Measurements from ENCODE around the gene CBR3.

CBR3 gene

DNA sequence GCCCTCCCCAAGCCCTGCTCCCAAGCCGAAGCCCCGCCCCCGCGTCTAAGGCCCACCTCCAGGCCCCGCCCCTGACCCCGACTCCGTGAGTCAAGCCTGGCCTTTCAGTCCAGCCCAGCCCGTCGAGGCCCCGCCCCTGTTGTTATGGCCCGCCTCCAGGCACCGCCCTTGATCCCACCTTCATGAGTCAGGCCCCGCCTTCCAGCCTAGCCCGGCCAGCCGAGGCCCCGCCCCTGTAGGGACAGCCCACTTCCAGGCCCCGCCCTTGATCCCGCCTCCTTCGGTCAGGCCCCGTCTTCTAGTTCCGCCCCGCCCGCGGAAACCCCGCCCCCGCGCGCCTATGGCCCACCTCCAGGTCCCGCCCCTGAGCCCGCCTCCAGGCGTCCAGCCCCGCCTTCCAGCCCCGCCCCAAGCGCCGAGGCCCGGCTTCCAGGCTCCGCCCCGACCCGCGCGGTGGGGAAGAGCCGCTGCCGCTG is 21.5 kb downstream of the CBR3 start:
- H3K9me3 ChIP-seq = no peaks in the 10 kb centered on the region
- H4K20me1 ChIP-seq = no peaks in the 10 kb centered on the region
- H3K27me3 ChIP-seq = no peaks in the 10 kb centered on the region
- TF ChIP-seq Cebpa-rat (IDR thresholded peaks at IDR 0.05) = no peak
- peak overlapping the region; percentile 98 for H3K4me3 ChIP-seq
- peak overlapping the region; percentile 99 for H3K4me2 ChIP-seq
- peak overlapping the region; percentile 84 for H3K27ac ChIP-seq
- H3K9ac ChIP-seq = peak overlapping the region; percentile 90
- H3K4me1 ChIP-seq = peaks cover 18% of the 10 kb centered on the region
- no peaks in the 10 kb centered on the region for H3K36me3 ChIP-seq

DNA sequence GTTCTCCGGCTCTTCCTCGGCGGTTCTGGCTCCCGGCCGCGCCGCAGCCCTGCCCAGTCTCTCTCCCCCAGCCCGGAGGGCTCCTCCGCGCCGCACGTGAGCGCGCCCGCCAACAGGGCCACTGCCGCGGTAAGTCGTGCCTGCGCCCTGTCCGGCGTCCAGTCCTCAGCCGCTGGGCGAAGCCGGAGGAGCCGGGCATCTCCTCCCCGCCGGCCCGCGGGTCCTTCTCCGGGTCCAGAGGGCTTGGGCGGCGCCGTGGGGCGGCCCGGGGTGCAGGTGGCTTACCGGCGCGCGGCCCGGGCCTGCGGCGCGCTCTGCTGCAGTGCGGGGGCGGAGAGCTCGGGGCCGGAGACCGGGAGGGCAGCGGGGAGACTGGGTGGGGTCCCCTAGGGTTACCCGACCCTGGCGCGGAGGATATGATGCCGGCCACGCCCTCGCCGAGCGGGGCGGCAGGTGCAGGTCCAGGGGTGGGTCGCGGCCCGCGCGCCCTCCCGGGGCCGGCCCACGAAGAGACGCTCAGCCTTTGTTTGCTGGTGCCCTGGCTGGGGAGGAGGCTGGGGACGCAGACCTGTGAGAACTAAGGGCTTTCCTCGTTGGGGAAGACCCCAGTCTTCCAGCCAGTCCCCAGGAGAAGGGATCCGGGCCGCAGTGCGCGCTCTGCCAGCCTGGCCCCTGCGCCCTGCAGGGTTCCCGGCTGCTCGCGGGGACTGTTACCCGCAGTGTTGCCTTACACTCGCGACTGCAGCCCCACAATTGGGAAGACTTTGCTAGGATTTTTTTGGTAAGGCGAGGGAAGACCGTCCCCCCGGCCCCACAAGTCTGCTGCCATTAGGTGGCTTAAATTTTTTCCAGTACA is 22.2 kb downstream of the CBR3 start, which contains the start of gene DOP1B:
Gene DOP1B (plus strand): TSS at position 10 of the 856 bp plus-strand sequence. CDS start 7,910 bp downstream, outside the sequence.
- peak within 1 kb of the TSS; percentile 98 for H3K4me3 ChIP-seq
- peak within 1 kb of the TSS; percentile 90 for H3K9ac ChIP-seq
- no peaks in the 10 kb centered on the region for H4K20me1 ChIP-seq
- TF ChIP-seq Cebpa-rat (IDR thresholded peaks at IDR 0.05) = no peak
- peaks cover 18% of the 10 kb centered on the region for H3K4me1 ChIP-seq
- H3K4me2 ChIP-seq = peak within 1 kb of the TSS; percentile 99
- no peaks in the 10 kb centered on the region for H3K27me3 ChIP-seq
- H3K36me3 ChIP-seq = no peaks in the 10 kb centered on the region
- H3K27ac ChIP-seq = peak within 1 kb of the TSS; percentile 84
- H3K9me3 ChIP-seq = no peaks in the 10 kb centered on the region

DNA sequence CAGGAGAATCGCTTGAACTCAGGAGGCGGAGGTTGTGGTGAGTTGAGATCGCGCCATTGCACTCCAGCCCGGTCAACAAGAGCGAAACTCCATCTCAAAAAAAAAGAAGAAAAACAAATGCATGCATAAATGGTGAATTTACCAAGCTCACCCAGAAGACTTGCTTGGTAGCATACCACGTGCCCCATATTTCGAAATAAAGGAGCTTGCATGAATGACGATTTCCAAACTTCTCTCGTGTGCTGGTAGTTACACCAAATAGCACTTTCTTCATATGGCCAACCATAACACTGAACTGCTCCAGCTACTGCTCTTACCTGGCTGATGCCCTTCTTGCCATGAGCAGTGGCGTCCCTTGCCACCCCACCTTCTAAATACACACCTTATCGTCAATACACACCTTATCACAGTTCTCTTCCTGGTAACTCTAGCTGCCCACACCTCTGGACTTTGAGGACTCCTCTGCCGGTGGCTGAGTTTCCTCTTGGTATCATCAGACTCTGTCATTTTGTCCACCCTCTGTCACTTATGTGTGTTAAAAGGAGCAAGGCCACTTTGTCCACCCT is 24.6 kb downstream of the CBR3 start:
- H3K4me2 ChIP-seq = no peak overlapping the region
- no peaks in the 10 kb centered on the region for H4K20me1 ChIP-seq
- H3K9ac ChIP-seq = no peak overlapping the region
- H3K4me3 ChIP-seq = no peak overlapping the region
- no peaks in the 10 kb centered on the region for H3K36me3 ChIP-seq
- no peaks in the 10 kb centered on the region for H3K9me3 ChIP-seq
- TF ChIP-seq Cebpa-rat (IDR thresholded peaks at IDR 0.05) = no peak
- H3K4me1 ChIP-seq = peaks cover 24% of the 10 kb centered on the region
- no peaks in the 10 kb centered on the region for H3K27me3 ChIP-seq
- no peak overlapping the region for H3K27ac ChIP-seq

DNA sequence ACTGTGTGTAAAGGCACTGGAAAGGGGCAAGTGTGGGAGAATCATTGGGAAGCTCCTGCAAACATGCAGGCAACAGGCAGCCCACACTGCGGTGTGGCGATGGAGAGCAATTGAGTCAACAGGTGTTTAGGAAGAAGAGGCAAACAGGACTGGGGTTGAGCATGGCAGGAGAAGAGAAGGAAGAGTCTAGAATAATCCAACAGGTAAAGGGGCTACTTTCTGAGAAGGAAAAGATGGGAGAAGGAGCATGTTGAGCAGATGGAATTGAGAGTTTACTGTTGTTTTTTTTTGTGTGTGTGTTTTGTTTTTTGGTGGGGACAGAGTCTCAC is 25.9 kb downstream of the CBR3 start:
- Histone ChIP-seq H3K4me3 (no peak overlapping the region), H3K36me3 (peaks cover 6% of the 10 kb centered on the region), H3K4me2 (no peak overlapping the region), H4K20me1 (no peaks in the 10 kb centered on the region), H3K4me1 (peaks cover 20% of the 10 kb centered on the region), H3K27ac (no peak overlapping the region), H3K9ac (no peak overlapping the region), H3K9me3 (no peaks in the 10 kb centered on the region), H3K27me3 (no peaks in the 10 kb centered on the region)
- TF ChIP-seq Cebpa-rat (IDR thresholded peaks at IDR 0.05) = no peak

DNA sequence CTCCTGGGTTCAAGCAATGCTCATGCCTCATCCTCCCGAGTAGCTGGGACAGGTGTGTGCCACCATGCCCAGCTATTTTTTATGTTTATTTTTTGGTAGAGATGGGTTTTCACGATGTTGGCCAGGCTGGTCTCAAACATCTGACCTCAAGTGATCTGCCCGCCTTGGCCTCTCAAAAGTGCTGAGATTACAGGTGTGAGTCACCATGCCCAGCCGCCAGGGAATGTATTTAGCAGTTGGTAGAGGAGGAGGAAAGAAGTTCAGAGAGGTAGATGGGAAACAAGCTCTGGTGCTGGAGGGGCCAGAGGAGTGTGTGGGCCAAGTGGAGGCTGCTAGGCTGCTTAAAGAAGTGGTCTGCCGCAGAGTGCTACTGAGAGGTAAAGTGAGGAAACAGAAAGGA is 27.8 kb downstream of the CBR3 start:
- H3K4me1 ChIP-seq = peaks cover 13% of the 10 kb centered on the region
- H3K9me3 ChIP-seq = no peaks in the 10 kb centered on the region
- H3K27ac ChIP-seq = no peak overlapping the region
- H3K36me3 ChIP-seq = peaks cover 23% of the 10 kb centered on the region
- no peak overlapping the region for H3K4me2 ChIP-seq
- TF ChIP-seq Cebpa-rat (IDR thresholded peaks at IDR 0.05) = no peak
- no peaks in the 10 kb centered on the region for H3K27me3 ChIP-seq
- H3K4me3 ChIP-seq = no peak overlapping the region
- H3K9ac ChIP-seq = no peak overlapping the region
- H4K20me1 ChIP-seq = no peaks in the 10 kb centered on the region

DNA sequence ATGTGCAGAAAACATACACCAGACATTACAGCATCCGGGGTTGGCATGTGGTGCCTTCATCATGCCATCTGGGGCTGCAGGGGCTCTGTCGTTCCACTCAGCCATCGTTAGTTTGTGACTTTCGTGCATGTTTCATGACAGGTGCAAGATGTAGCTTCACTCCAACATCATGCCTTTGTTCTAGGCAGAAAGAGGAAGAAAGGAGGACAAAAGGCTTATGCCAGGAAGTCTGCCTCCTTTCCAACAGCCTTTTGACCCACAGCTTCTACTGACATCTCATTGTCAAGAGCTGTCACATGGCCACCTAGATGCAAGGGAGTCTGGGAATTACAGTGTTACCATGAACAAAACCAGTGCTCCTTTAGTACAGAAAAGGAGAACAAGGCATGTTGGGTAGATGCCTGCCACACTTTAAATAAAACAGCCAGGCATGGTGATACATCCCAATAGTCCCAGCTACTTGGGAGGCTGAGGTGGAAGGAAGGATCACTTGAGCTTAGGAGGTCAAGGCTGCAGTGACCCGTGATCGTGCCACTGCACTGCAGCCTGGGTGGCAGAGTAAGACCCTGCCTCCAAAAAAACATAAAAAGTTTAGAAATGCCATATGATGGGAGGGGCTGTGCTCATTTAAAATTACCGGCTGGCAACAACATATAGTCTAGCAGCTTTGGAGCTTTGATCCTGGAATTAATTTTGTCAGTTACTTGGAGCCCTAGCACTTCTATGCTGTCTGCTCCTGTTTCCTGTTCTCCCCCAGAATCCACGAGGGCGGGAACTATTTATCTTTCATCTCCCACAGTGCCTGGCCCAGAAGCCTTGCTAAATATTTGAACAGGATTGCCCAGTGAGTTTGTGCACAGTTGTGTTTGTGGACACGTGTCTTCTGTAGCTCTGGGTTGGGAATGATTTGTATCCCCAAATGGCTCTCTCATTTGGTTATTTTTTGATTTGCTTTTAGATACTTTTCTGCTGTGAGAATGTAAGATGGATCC is 29.2 kb downstream of the CBR3 start:
- Histone ChIP-seq H3K9me3 (no peaks in the 10 kb centered on the region), H3K27ac (no peak overlapping the region), H3K4me2 (no peak overlapping the region), H3K27me3 (no peaks in the 10 kb centered on the region), H3K4me1 (peaks cover 6% of the 10 kb centered on the region; the same call in 1 of the 2 replicates), H3K4me3 (no peak overlapping the region), H3K9ac (no peak overlapping the region), H3K36me3 (peaks cover 35% of the 10 kb centered on the region), H4K20me1 (no peaks in the 10 kb centered on the region)
- no peak for TF ChIP-seq Cebpa-rat (IDR thresholded peaks at IDR 0.05)

DNA sequence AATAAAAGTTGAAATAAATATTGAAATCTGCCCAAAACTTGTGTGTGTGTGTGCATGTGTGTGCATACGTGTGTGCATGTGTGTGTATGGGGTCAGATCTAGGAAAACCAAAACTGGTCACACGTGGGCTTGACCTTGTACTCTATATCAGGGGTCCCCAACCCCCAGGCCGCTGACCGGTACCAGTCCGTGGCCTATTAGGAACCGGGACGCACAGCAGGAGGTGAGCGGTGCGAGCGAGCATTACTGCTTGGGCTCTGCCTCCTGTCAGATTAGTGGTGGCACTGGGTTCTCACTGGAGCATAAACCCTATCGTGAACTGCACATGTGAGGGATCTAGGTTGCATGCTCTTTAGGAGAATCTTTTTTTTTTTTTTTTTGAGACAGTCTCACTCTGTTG is 30.5 kb downstream of the CBR3 start:
- no peak overlapping the region for H3K4me3 ChIP-seq
- no peak overlapping the region for H3K4me2 ChIP-seq
- no peak overlapping the region for H3K9ac ChIP-seq
- H3K36me3 ChIP-seq = peaks cover 46% of the 10 kb centered on the region
- H3K9me3 ChIP-seq = no peaks in the 10 kb centered on the region
- no peaks in the 10 kb centered on the region for H3K27me3 ChIP-seq
- no peak overlapping the region for H3K27ac ChIP-seq
- H4K20me1 ChIP-seq = no peaks in the 10 kb centered on the region
- H3K4me1 ChIP-seq = peaks cover 6% of the 10 kb centered on the region; the same call in 1 of the 2 replicates
- TF ChIP-seq Cebpa-rat (IDR thresholded peaks at IDR 0.05) = no peak

DNA sequence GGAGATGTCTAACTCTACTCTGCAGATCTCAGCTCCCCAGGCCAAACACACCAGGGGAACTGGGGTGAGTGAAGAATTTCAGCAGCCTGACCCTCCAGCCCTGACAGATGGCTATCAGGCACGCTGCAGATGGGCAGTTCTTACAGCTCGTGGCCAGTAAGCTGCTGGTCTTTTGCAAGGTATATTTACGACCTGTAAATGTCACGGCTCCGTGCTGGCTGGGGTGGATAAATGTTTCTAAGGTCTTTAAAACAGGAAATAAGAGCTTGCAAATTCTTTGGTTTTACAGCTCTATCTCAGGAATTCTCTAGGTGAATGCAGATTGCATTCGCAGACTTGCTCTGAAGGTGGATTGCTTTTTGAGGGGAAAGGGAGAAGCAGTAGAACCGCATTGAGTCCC is 31.8 kb downstream of the CBR3 start:
- H3K27ac ChIP-seq = no peak overlapping the region
- peaks cover 46% of the 10 kb centered on the region for H3K36me3 ChIP-seq
- H4K20me1 ChIP-seq = no peaks in the 10 kb centered on the region
- peaks cover 6% of the 10 kb centered on the region; the same call in 1 of the 2 replicates for H3K4me1 ChIP-seq
- no peak for TF ChIP-seq Cebpa-rat (IDR thresholded peaks at IDR 0.05)
- no peaks in the 10 kb centered on the region for H3K9me3 ChIP-seq
- H3K27me3 ChIP-seq = no peaks in the 10 kb centered on the region
- no peak overlapping the region for H3K9ac ChIP-seq
- no peak overlapping the region for H3K4me2 ChIP-seq
- H3K4me3 ChIP-seq = no peak overlapping the region

DNA sequence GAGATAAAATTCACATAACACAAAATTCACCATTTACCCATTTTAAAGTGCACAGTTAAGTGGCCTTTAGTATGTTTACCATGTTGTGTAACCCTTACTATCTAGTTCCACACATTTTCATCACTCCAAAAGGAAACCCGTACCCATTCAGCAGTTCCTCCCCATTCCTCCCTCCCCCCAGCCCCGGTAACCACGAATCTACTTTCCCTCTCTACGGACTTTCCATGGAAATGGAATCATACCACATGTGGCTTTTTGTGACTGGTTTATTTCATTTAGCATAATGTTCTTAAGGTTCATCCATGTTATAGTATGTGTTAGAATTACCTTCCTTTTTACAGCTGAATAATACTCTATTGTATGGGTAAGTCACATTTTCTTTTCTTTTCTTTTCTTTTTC is 32.7 kb downstream of the CBR3 start:
- peaks cover 46% of the 10 kb centered on the region for H3K36me3 ChIP-seq
- no peak overlapping the region for H3K9ac ChIP-seq
- H4K20me1 ChIP-seq = no peaks in the 10 kb centered on the region
- no peaks in the 10 kb centered on the region for H3K9me3 ChIP-seq
- no peak for TF ChIP-seq Cebpa-rat (IDR thresholded peaks at IDR 0.05)
- H3K27ac ChIP-seq = no peak overlapping the region
- H3K27me3 ChIP-seq = no peaks in the 10 kb centered on the region
- no peak overlapping the region for H3K4me2 ChIP-seq
- peaks cover 6% of the 10 kb centered on the region; the same call in 1 of the 2 replicates for H3K4me1 ChIP-seq
- no peak overlapping the region for H3K4me3 ChIP-seq
